Spleen (tissue), 7 donors: ENCODE results near the gene CENPP.

Experiments used
- CTCF ChIP-seq, 11 experiments: fragments of 200-600 bp in 7 of 11; fragments of 450-650 bp in 4 of 11; sonication (generic) in 4 of 11; IDR thresholded peaks in 8 of 11; conservative IDR thresholded peaks in 3 of 11; 1 replicate in 7 of 11; 2 replicates in 4 of 11; pipeline versions ENCODE4 v1.4.0 to v1.8.0; 2016 to 2021; ENCODE audit warnings: antibody characterized with exemption in 11 of 11, inconsistent platforms in 4 of 11, mild to moderate bottlenecking in 1 of 11
- POLR2A ChIP-seq, 3 donors: fragments of 450-650 bp; IDR thresholded peaks; one replicate each; pipeline ENCODE4 v1.5.1; 2017; ENCODE audit warnings: antibody characterized with exemption in 3 of 3, mild to moderate bottlenecking in 1 of 3
- POLR2AphosphoS5 ChIP-seq, 3 donors: sonication (generic); formaldehyde crosslinking; IDR thresholded peaks; one replicate each; pipeline ENCODE4 v1.5.1; 2017; ENCODE audit warnings: antibody characterized with exemption in 3 of 3
- donor health status: DM: no; HTN: no; CAD: no; lungs with moderate emphysema.
- donor health status: DM: no; HTN: no; CAD: no.
- donor health status: DM: no; HTN: no; CAD: no.

GRCh38 chr9:92496396-92497176, 170.8 kb downstream of the CENPP start:
- TF ChIP-seq POLR2A (IDR thresholded peaks at IDR 0.05) (no peak), CTCF (IDR thresholded peaks at IDR 0.05 in 8 of 11, conservative IDR thresholded peaks at IDR 0.05 in 3 of 11) (no peak), POLR2AphosphoS5 (IDR thresholded peaks at IDR 0.05) (no peak)
